ENCODE data around the gene SLC5A10. TPM values are rescaled to one million over a fixed set of nuclear protein-coding genes. Genes with fewer than 3 reads are reported as not detected.
A peak's percentile ranks its signal among the peaks of the same experiment; 100 is the strongest.

Gene SLC5A10
- polyA plus RNA-seq, 3 donors: 0.10 to 0.17 (median 0.12) TPM

DNA sequence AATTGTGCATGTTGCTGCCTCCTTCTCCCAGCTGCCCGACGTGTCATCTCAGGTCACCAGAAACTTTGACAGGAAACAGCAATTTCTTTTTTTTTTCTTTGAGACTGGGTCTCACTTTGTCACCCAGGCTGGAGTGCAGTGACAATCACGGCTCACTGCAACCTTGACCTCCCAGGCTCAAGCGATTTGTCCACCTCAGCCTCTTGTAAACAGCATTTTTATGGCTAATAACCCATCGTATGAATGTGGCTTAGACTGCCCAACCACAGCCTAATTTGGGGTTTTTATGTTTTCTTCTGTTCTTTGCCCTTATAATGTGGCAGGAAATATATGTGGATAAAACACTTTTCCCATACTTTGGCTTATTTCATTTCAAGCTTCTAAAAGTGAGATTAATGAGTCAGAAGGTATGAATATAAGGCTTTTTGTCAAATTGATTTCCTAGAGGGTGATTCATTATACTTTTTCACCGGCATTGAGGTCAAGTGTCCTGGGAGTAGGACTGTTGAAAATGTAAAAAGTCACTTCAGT lies 31.0 kb upstream of the SLC5A10 start:
- no peak overlapping the region for H3K27ac Mint-ChIP-seq
- H4K20me1 ChIP-seq (ENCODE audit: insufficient read depth, low read length): no peaks in the 10 kb centered on the region
- H3K27ac ChIP-seq (ENCODE audit: low read depth in 1 of 2, low read length in 2 of 2): no peak overlapping the region
- H3K79me2 ChIP-seq (ENCODE audit: insufficient read depth, low read length): no peaks in the 10 kb centered on the region
- H3K9me3 ChIP-seq (replicated peaks in 1 of 2; ENCODE audit: control insufficient read depth in 1 of 2, insufficient read depth in 1 of 2, low read length in 2 of 2): no peaks in the 10 kb centered on the region
- H3K4me3 Mint-ChIP-seq: no peak overlapping the region
- no peak overlapping the region for H3K9ac ChIP-seq (ENCODE audit: insufficient read depth, low read length, poor library complexity, severe bottlenecking)
- TF ChIP-seq CTCF (IDR thresholded peaks at IDR 0.05): no peak
- H3K27me3 Mint-ChIP-seq (ENCODE audit: low read depth in 3 of 3): no peaks in the 10 kb centered on the region
- DNase-seq: no peak
- intact Hi-C loops (cut with micrococcal nuclease): no loop called here
- H3K4me1 Mint-ChIP-seq: peaks cover 21% of the 10 kb centered on the region
- H3K4me3 ChIP-seq (replicated peaks in 1 of 3; ENCODE audit: low read depth in 2 of 3, low read length in 3 of 3): no peak overlapping the region
- no peak overlapping the region for H2AFZ ChIP-seq (ENCODE audit: insufficient read depth, low read depth, low read length, poor library complexity, severe bottlenecking)
- peaks cover 7 to 8% of the 10 kb centered on the region in 2 donors for H3K4me1 ChIP-seq (ENCODE audit: control insufficient read depth in 1 of 2, insufficient read depth in 2 of 2, low read length in 2 of 2)
- no peaks in the 10 kb centered on the region for H3K9me3 Mint-ChIP-seq
- H3K36me3 ChIP-seq (replicated peaks in 1 of 2; ENCODE audit: control insufficient read depth in 1 of 2, insufficient read depth in 2 of 2, low read length in 2 of 2): peaks cover 25 to 52% of the 10 kb centered on the region in 2 donors
- no peaks in the 10 kb centered on the region for H3K27me3 ChIP-seq (ENCODE audit: control insufficient read depth in 2 of 2, insufficient read depth in 2 of 2, low read length in 2 of 2)
- WGBS (ENCODE audit: insufficient coverage): 9% methylated on average over 2 of the region's 6 CpGs
- H3K36me3 Mint-ChIP-seq: peaks cover 42 to 50% of the 10 kb centered on the region in 2 donors
- H3K4me2 ChIP-seq (replicated peaks; ENCODE audit: extremely low read depth, low read length, poor library complexity, severe bottlenecking): no peak overlapping the region

DNA sequence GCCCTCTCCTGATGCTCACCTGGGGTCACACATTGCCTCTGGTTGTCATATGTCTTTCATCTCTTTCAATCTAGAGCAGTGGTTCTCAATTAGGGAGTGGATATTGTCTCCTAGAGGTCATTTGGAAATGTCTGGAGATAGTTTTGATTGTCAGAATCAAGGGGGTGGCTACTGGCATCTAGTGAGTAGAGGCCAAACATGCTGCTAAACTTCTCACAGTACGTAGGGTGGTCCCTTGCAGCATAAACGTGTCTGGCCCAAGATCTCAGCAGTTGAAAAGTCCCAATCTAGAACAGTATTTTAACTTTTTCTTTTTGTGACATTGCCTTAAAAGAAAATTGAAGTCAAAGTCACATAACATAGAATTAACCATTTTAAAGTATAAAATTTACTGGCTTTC lies 30.5 kb upstream of the SLC5A10 start:
- Histone ChIP-seq H3K27me3 (ENCODE audit: control insufficient read depth in 2 of 2, insufficient read depth in 2 of 2, low read length in 2 of 2) (no peaks in the 10 kb centered on the region), H3K4me1 (ENCODE audit: control insufficient read depth in 1 of 2, insufficient read depth in 2 of 2, low read length in 2 of 2) (peaks cover 7 to 8% of the 10 kb centered on the region in 2 donors), H3K4me2 (replicated peaks; ENCODE audit: extremely low read depth, low read length, poor library complexity, severe bottlenecking) (no peak overlapping the region), H3K9me3 (replicated peaks in 1 of 2; ENCODE audit: control insufficient read depth in 1 of 2, insufficient read depth in 1 of 2, low read length in 2 of 2) (no peaks in the 10 kb centered on the region), H3K27ac (ENCODE audit: low read depth in 1 of 2, low read length in 2 of 2) (peak overlapping the region in 1 of 2 donors; percentile 29), H2AFZ (ENCODE audit: insufficient read depth, low read depth, low read length, poor library complexity, severe bottlenecking) (no peak overlapping the region), H3K4me3 (replicated peaks in 1 of 3; ENCODE audit: low read depth in 2 of 3, low read length in 3 of 3) (no peak overlapping the region), H3K36me3 (replicated peaks in 1 of 2; ENCODE audit: control insufficient read depth in 1 of 2, insufficient read depth in 2 of 2, low read length in 2 of 2) (peaks cover 22 to 49% of the 10 kb centered on the region in 2 donors), H3K79me2 (ENCODE audit: insufficient read depth, low read length) (no peaks in the 10 kb centered on the region), H3K9ac (ENCODE audit: insufficient read depth, low read length, poor library complexity, severe bottlenecking) (no peak overlapping the region), H4K20me1 (ENCODE audit: insufficient read depth, low read length) (no peaks in the 10 kb centered on the region)
- WGBS (ENCODE audit: insufficient coverage): 94% methylated on average over 2 of the region's 2 CpGs
- Mint-ChIP-seq H3K4me3 (no peak overlapping the region), H3K4me1 (peaks cover 21% of the 10 kb centered on the region), H3K9me3 (no peaks in the 10 kb centered on the region), H3K27ac (peak overlapping the region in 1 of 7 donors; percentile 30), H3K27me3 (ENCODE audit: low read depth in 3 of 3) (no peaks in the 10 kb centered on the region), H3K36me3 (peaks cover 37 to 45% of the 10 kb centered on the region in 2 donors)
- DNase-seq: no peak
- intact Hi-C loops (cut with micrococcal nuclease): no loop called here
- no peak for TF ChIP-seq CTCF (IDR thresholded peaks at IDR 0.05)
